ENCODE data around the gene CACNA1E. TPM values are rescaled to one million over a fixed set of nuclear protein-coding genes. Genes with fewer than 3 reads are reported as not detected.

CACNA1E gene
- total RNA-seq, 1 experiment from 2014 or later = not detected

DNA sequence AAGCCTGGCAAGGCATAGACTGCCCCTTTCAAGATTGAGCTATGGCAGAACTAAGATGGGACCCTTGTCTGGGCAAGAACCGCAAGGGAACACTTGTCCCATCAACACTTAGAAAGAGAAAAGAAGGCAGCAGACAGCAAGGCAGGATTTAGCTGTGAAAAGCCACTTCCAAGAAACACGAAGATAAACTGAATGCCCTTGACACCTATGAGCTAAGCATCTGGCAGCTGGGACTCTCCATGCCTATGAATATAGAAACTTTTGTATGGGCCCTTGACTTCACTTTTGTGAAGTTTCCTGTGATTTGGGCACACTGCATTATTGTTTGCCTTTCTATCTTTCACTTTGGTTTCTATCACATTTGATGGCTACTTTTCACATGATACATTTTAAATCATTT, 24.9 kb upstream of the CACNA1E start:
- POLR2A ChIA-PET (ENCODE audit: low non-redundant PET) = no interaction called here
- CTCF ChIA-PET = no interaction called here
- Histone ChIP-seq H3K4me1 (ENCODE audit: insufficient read depth, low read length, poor library complexity, severe bottlenecking) (no peaks in the 10 kb centered on the region), H3K4me3 (ENCODE audit: low read depth, low read length, poor library complexity, severe bottlenecking) (no peak overlapping the region), H3K9me3 (ENCODE audit: low read depth, low read length, poor library complexity, severe bottlenecking) (no peaks in the 10 kb centered on the region), H3K27ac (ENCODE audit: low read depth, low read length, poor library complexity, severe bottlenecking) (no peak overlapping the region), H3K36me3 (ENCODE audit: insufficient read depth, low read length, poor library complexity, severe bottlenecking) (no peaks in the 10 kb centered on the region), H3K27me3 (replicated peaks; ENCODE audit: insufficient read depth, low read depth, low read length, poor library complexity) (peaks cover 54% of the 10 kb centered on the region)
- TF ChIP-seq EZH2 (IDR thresholded peaks at IDR 0.05; ENCODE audit: borderline replicate concordance, low read depth, low read length, poor library complexity, severe bottlenecking) = no peak
- TF ChIP-seq, protein P1, sequence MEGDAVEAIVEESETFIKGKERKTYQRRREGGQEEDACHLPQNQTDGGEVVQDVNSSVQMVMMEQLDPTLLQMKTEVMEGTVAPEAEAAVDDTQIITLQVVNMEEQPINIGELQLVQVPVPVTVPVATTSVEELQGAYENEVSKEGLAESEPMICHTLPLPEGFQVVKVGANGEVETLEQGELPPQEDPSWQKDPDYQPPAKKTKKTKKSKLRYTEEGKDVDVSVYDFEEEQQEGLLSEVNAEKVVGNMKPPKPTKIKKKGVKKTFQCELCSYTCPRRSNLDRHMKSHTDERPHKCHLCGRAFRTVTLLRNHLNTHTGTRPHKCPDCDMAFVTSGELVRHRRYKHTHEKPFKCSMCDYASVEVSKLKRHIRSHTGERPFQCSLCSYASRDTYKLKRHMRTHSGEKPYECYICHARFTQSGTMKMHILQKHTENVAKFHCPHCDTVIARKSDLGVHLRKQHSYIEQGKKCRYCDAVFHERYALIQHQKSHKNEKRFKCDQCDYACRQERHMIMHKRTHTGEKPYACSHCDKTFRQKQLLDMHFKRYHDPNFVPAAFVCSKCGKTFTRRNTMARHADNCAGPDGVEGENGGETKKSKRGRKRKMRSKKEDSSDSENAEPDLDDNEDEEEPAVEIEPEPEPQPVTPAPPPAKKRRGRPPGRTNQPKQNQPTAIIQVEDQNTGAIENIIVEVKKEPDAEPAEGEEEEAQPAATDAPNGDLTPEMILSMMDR (conservative IDR thresholded peaks at IDR 0.05; ENCODE audit: low read depth, low read length) = no peak
- DNase-seq (ENCODE audit: low spot score) = no peak
- intact Hi-C loops (cut with micrococcal nuclease; ENCODE audit: unreplicated experiment) = no loop called here
- BruUV-seq (replicated peaks) = no TSS peak

DNA sequence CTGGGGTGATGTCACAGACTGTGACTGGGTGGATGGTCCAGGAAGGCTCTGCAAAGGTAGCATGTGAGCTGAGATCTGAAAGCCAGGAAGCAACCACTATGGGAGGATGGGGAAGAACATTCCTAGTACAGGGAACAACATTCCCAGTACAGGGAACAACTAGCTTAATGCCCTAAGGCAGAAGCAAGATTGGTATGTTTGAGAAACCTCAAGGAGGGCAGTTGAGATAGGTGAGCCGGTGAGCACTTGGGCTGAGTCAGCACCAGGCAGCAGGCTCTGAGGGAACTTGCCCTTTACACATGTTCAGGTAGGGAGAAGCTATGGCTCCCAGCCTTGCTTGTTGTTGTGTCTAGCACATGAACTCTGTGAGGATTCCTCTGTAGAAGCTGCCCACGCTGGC, 24.2 kb upstream of the CACNA1E start:
- intact Hi-C loops (cut with micrococcal nuclease; ENCODE audit: unreplicated experiment) = no loop called here
- no TSS peak for BruUV-seq (replicated peaks)
- ChIA-PET POLR2A (ENCODE audit: low non-redundant PET) (no interaction called here), CTCF (no interaction called here)
- Histone ChIP-seq H3K9me3 (ENCODE audit: low read depth, low read length, poor library complexity, severe bottlenecking) (no peaks in the 10 kb centered on the region), H3K4me1 (ENCODE audit: insufficient read depth, low read length, poor library complexity, severe bottlenecking) (no peaks in the 10 kb centered on the region), H3K4me3 (ENCODE audit: low read depth, low read length, poor library complexity, severe bottlenecking) (no peak overlapping the region), H3K27ac (ENCODE audit: low read depth, low read length, poor library complexity, severe bottlenecking) (no peak overlapping the region), H3K27me3 (replicated peaks; ENCODE audit: insufficient read depth, low read depth, low read length, poor library complexity) (peaks cover 57% of the 10 kb centered on the region), H3K36me3 (ENCODE audit: insufficient read depth, low read length, poor library complexity, severe bottlenecking) (no peaks in the 10 kb centered on the region)
- DNase-seq (ENCODE audit: low spot score) = no peak
- TF ChIP-seq EZH2 (IDR thresholded peaks at IDR 0.05; ENCODE audit: borderline replicate concordance, low read depth, low read length, poor library complexity, severe bottlenecking) = no peak
- TF ChIP-seq, protein P1 (conservative IDR thresholded peaks at IDR 0.05; ENCODE audit: low read depth, low read length) = no peak

GRCh38 chr1:181469829-181470228, 13.5 kb upstream of the CACNA1E start:
- intact Hi-C loops (cut with micrococcal nuclease; ENCODE audit: unreplicated experiment) = no loop called here
- peaks cover 48% of the 10 kb centered on the region for H3K27me3 ChIP-seq (replicated peaks; ENCODE audit: insufficient read depth, low read depth, low read length, poor library complexity)
- ChIA-PET POLR2A (ENCODE audit: low non-redundant PET) (no interaction called here), CTCF (no interaction called here)
- no peaks in the 10 kb centered on the region for H3K4me1 ChIP-seq (ENCODE audit: insufficient read depth, low read length, poor library complexity, severe bottlenecking)
- H3K9me3 ChIP-seq (ENCODE audit: low read depth, low read length, poor library complexity, severe bottlenecking) = no peaks in the 10 kb centered on the region
- H3K4me3 ChIP-seq (ENCODE audit: low read depth, low read length, poor library complexity, severe bottlenecking) = no peak overlapping the region
- H3K27ac ChIP-seq (ENCODE audit: low read depth, low read length, poor library complexity, severe bottlenecking) = no peak overlapping the region
- no peak for DNase-seq (ENCODE audit: low spot score)
- TF ChIP-seq, protein P1 (conservative IDR thresholded peaks at IDR 0.05; ENCODE audit: low read depth, low read length) = no peak
- TF ChIP-seq EZH2 (IDR thresholded peaks at IDR 0.05; ENCODE audit: borderline replicate concordance, low read depth, low read length, poor library complexity, severe bottlenecking) = no peak
- no peaks in the 10 kb centered on the region for H3K36me3 ChIP-seq (ENCODE audit: insufficient read depth, low read length, poor library complexity, severe bottlenecking)
- BruUV-seq (replicated peaks) = no TSS peak
